ENCODE data around the gene PFKL.
"Not testable (repeated sequence)": the region's sequence is repeated elsewhere in the genome, so short reads cannot be mapped to it uniquely, and the experiment has no call there.

PFKL gene

DNA sequence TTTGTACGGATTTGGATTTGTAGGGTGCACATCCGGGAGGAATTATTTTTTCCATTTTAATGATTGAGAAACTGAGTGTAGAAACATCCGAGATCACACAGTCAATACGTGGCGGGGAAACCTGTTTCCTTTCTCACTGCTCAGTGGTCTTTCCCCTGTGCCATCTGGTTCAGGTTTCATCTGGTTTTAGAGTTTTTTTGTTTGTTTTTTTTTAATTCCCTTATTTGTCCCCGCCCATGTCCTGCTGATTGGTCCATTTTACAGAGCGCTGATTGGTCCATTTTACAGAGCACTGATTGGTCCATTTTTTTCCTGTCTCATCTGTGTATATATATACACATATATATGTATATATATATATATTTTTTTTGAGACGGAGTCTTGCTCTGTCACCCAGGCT, 59.5 kb downstream of the PFKL start:
- ChIA-PET CTCF (no interaction called here), POLR2A (ENCODE audit: low non-redundant PET) (no interaction called here)
- H3K27ac ChIP-seq: no peak overlapping the region
- no peak for DNase-seq (ENCODE audit: low spot score)
- TF ChIP-seq, protein P1, sequence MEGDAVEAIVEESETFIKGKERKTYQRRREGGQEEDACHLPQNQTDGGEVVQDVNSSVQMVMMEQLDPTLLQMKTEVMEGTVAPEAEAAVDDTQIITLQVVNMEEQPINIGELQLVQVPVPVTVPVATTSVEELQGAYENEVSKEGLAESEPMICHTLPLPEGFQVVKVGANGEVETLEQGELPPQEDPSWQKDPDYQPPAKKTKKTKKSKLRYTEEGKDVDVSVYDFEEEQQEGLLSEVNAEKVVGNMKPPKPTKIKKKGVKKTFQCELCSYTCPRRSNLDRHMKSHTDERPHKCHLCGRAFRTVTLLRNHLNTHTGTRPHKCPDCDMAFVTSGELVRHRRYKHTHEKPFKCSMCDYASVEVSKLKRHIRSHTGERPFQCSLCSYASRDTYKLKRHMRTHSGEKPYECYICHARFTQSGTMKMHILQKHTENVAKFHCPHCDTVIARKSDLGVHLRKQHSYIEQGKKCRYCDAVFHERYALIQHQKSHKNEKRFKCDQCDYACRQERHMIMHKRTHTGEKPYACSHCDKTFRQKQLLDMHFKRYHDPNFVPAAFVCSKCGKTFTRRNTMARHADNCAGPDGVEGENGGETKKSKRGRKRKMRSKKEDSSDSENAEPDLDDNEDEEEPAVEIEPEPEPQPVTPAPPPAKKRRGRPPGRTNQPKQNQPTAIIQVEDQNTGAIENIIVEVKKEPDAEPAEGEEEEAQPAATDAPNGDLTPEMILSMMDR (conservative IDR thresholded peaks at IDR 0.05; ENCODE audit: low read depth): no peak

DNA sequence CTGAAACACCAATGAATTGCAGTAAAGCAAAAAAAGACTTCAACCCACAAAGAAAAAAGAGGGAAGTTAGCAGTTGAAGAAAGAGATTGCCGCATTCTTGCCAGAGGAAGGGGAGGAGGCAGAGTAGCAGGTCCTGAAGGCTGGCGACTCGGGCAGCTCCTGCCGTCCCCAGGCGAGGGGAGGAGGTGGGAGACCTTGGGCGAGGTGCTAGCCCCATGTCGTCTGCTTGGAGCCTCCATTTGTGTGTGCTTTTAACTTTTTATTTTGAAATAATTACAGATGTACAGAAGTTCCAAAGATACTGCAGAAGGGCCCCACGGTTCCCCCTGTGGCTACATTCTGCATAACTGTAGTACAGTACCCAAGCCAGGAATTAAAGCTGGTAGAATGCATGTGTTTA, 60.3 kb downstream of the PFKL start:
- CTCF ChIA-PET: interaction anchor here (0.6 to 0.7 kb wide), 2 partner anchors 113 to 771 kb away, joined by 3 to 5 read pairs; no protein-coding TSS in a partner anchor
- TF ChIP-seq, protein P1 (conservative IDR thresholded peaks at IDR 0.05; ENCODE audit: low read depth): no peak
- POLR2A ChIA-PET (ENCODE audit: low non-redundant PET): no interaction called here
- DNase-seq (ENCODE audit: low spot score): no peak
- no peak overlapping the region for H3K27ac ChIP-seq

DNA sequence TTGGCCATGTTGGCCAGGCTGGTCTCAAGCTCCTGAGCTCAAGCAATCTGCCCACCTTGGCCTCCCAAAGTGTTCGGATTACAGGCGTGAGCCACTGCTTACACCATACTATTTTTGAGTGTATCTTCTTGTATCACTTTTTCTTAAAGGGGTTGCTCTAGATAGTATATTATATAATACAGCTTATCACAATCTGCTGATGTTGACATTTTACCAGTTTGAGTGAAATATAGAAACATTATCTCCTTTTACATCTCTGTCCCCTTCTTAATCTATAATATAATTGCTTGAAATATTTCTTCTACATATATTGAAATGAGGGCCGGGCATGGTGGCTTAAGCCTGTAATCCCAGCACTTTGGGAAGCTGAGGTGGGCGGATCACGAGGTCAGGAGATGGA, 62.0 kb downstream of the PFKL start:
- CTCF ChIA-PET; H3K27ac ChIP-seq; DNase-seq (ENCODE audit: low spot score); POLR2A ChIA-PET (ENCODE audit: low non-redundant PET): not testable (repeated sequence)

DNA sequence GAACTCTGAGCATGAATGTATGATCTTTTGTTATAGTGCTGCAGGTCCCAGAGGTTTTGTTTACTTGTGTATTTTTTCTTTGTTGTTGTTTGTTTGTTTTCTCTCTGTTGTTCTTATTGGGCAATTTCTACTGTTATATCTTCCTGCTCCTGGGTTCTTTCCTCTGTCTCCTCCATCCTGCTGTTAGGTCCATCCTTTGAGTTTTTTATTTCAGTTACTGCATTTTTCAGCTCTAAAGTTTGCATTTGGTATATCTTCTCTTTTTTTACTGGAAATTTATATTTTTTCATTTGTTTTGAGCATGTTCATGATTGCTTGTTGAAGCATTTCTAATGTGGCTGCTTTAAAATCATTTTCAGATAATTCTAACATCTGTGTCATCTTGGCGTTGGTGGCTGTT, 63.4 kb downstream of the PFKL start:
- TF ChIP-seq, protein P1 (conservative IDR thresholded peaks at IDR 0.05; ENCODE audit: low read depth): no peak
- no peak for DNase-seq (ENCODE audit: low spot score)
- ChIA-PET POLR2A (ENCODE audit: low non-redundant PET) (no interaction called here), CTCF (interaction anchor here (0.7 kb wide), 1 partner anchor 10 kb away, joined by 3 read pairs; no protein-coding TSS in a partner anchor)
- no peak overlapping the region for H3K27ac ChIP-seq

DNA sequence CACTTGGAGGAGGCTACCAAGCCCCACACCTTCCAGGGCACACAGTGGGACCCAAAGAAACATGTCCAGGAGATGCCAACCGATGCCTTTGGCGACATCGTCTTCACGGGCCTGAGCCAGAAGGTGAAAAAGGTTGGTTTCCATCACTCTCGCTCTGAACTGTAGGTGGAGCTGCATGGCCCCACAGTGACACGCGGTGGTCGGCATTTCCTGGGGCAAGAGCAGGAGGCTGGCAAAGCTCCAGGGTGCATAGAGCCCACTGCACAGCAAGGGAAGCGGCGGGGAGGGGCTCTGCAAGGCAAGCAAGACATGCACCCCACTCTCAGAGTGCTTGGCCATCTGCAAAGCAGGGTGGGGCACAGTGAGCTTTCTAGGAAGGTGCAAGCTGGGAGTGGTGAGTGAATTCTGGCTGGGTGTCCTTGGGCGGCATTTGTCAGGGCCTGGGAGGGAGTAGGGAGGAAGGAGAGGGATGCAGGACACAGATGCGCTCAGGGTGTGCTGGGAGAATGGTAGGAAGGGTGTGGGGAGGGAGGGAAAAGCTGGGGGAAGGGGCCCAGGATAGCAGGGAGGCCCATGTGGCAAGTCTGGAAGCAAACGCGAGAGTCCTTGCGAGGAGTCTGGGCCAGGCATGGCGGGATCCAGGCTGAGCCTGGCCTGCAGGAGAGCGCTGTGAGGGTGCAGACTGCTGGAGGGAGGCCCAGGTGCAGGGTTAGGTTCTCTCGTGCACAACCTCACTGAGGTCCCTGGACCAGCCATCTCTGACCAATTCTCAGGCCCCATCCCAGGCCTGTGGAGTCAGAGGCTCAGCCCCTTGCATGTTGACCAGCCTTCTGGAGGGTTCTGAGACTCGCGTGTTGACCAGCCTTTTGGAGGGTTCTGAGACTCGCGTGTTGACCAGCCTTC, 64.5 kb downstream of the PFKL start:
- ChIA-PET CTCF (interaction anchor here (0.5 to 0.7 kb wide), 2 partner anchors 11 to 388 kb away, joined by 3 read pairs; no protein-coding TSS in a partner anchor), POLR2A (ENCODE audit: low non-redundant PET) (no interaction called here)
- no peak for DNase-seq (ENCODE audit: low spot score)
- TF ChIP-seq, protein P1 (conservative IDR thresholded peaks at IDR 0.05; ENCODE audit: low read depth): no peak
- no peak overlapping the region for H3K27ac ChIP-seq

DNA sequence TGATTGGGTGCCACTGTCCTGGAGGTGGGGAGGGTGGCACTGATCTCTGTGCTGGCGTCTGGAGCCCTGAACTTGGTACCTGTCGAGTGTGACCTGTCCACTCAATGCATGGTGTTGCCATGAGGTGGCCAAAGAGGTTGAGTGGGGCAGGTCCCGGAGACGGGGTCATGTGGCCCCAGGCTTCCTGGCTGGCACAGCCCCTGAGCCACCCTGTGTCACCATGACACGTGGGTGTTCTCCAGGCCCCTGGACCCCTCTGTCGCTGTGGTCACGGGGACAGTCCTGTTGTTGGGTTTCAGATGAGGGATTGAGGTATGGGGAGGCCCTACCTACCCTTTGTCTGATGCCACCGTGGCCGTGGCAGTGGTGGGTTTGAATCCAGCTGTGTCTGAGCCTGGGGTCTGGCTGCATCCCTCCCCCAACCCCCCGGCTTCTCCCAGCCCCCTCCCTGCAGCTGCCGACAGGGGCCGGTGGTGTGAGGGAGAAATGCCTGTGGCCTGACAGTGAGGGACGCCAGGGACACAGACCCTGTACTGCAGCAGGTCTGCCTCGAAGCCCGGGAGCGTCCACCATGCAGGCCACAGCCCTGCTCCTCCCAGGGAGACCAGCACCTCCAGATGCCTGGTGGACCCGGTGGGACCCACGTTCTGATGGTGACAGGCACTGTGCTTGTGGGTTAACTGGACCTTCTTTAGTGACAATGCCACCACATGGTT, 65.6 kb downstream of the PFKL start:
- CTCF ChIA-PET: no interaction called here
- DNase-seq (ENCODE audit: low spot score): no peak
- TF ChIP-seq, protein P1 (conservative IDR thresholded peaks at IDR 0.05; ENCODE audit: low read depth): no peak
- H3K27ac ChIP-seq: no peak overlapping the region
- POLR2A ChIA-PET (ENCODE audit: low non-redundant PET): no interaction called here

Data from RWPE1 (cell line).